Esophagus muscularis mucosa (tissue), 4 donors: ENCODE results near the gene DGCR6L. TPM values are rescaled to one million over a fixed set of nuclear protein-coding genes. Genes with fewer than 3 reads are reported as not detected.
"Not testable (repeated sequence)": the region's sequence is repeated elsewhere in the genome, so short reads cannot be mapped to it uniquely, and the experiment has no call there.

Experiments
- DNase-seq: peaks from one replicate; pipeline ENCODE4 v3.0.0-alpha.2; 2017; ENCODE audit errors: extremely low spot score
- H3K27ac ChIP-seq, 4 donors: fragments of 200-600 bp; sonication (generic); replicated peaks in 1 of 4; 1 replicate in 3 of 4; 2 replicates in 1 of 4; pipeline ENCODE4 v1.5.1; 2016 to 2019; ENCODE audit warnings: mild to moderate bottlenecking in 1 of 4
- H3K27me3 ChIP-seq, 4 donors: fragments of 200-600 bp; sonication (generic); one replicate each; pipeline versions ENCODE4 v1.5.1 to v1.6.0; 2016 to 2019
- H3K36me3 ChIP-seq, 4 donors: fragments of 200-600 bp; sonication (generic); one replicate each; pipeline ENCODE4 v1.5.1; 2016 to 2019
- H3K4me1 ChIP-seq, 4 donors: fragments of 200-600 bp; sonication (generic); one replicate each; pipeline ENCODE4 v1.5.1; 2016 to 2019
- H3K4me3 ChIP-seq, 4 donors: fragments of 200-600 bp; sonication (generic); 1 replicate in 2 of 4; 2 replicates in 2 of 4; pipeline ENCODE4 v1.5.1; 2016 to 2019; ENCODE audit warnings: mild to moderate bottlenecking in 4 of 4, moderate library complexity in 1 of 4
- H3K9me3 ChIP-seq, 4 donors: fragments of 200-600 bp; sonication (generic); 1 replicate in 3 of 4; 2 replicates in 1 of 4; pipeline ENCODE4 v1.5.1; 2016 to 2019
- EP300 ChIP-seq: sonication (generic); formaldehyde crosslinking; IDR thresholded peaks from one replicate; pipeline ENCODE4 v1.6.1; 2017; ENCODE audit warnings: antibody characterized with exemption
- POLR2A ChIP-seq: fragments of 450-650 bp; IDR thresholded peaks from one replicate; pipeline ENCODE4 v1.6.1; 2017; ENCODE audit warnings: antibody characterized with exemption, moderate library complexity, mild to moderate bottlenecking, low read depth
- POLR2AphosphoS5 ChIP-seq, 2 donors: sonication (generic); formaldehyde crosslinking; IDR thresholded peaks; one replicate each; pipeline ENCODE4 v1.6.1; 2017; ENCODE audit warnings: antibody characterized with exemption in 2 of 2
- WGBS: methylation state at CpG from one replicate; pipeline ENCODE4 v1.1.5; 2018; 5-methylcytosine and 5-hydroxymethylcytosine counted together
- intact Hi-C: fragments of 100-400 bp; cut with DNase I; formaldehyde crosslinking; loops from one replicate; pipeline ENCODE4 v1.15.1; 2023
- total RNA-seq, 4 donors: library from RNA; depleted of rRNA; stranded (reverse); fragments of >200 nt; gene quantifications; one replicate each; pipeline versions ENCODE4 v1.1.0 to v1.2.1, GENCODE V29; 2016
- TF ChIP-seq, protein P1 (sequence below), 3 experiments: fragments of 200-600 bp in 2 of 3; fragments of 450-650 bp in 1 of 3; sonication (generic) in 2 of 3; IDR thresholded peaks; one replicate each; pipeline ENCODE4 v1.5.1; 2017 to 2019; ENCODE audit warnings: antibody characterized with exemption in 3 of 3, mild to moderate bottlenecking in 2 of 3, moderate library complexity in 1 of 3

DGCR6L gene
- total RNA-seq, 4 donors from 2014 or later = 41.5 to 73.0 (median 52.9) TPM

DNA sequence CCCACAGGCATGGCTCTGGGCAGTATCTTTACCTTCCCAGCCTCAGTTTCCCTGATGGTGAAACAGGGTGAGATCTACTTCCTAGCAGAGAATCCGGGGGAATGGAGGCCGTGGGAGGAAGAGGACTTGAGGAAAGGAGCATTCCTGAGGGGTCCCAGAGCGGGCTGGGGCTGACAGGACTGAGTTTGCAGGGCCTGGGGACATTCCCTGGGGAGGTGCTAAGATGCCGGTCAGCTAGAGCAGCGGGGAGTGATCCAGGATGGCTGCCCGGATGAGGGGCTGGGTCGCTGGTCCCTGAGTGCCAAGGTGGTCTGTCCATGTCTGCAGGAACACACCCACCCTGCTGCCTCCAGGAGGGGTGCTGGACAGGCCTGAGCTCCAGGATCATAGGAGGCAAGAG lies 43.4 kb downstream of the DGCR6L start:
- intact Hi-C loops = no loop called here

GRCh38 chr22:20275836-20276235 lies 44.0 kb downstream of the DGCR6L start:
- Histone ChIP-seq H3K9me3 (no peaks in the 10 kb centered on the region), H3K4me3 (no peak overlapping the region), H3K4me1 (no peaks in the 10 kb centered on the region), H3K27me3 (no peaks in the 10 kb centered on the region), H3K36me3 (no peaks in the 10 kb centered on the region), H3K27ac (no peak overlapping the region)
- WGBS = 95% methylated on average over 13 of the region's 13 CpGs
- DNase-seq = no peak
- intact Hi-C loops = no loop called here
- TF ChIP-seq EP300 (no peak), POLR2A (no peak), POLR2AphosphoS5 (IDR thresholded peaks at IDR 0.05) (no peak)
- TF ChIP-seq, protein P1, sequence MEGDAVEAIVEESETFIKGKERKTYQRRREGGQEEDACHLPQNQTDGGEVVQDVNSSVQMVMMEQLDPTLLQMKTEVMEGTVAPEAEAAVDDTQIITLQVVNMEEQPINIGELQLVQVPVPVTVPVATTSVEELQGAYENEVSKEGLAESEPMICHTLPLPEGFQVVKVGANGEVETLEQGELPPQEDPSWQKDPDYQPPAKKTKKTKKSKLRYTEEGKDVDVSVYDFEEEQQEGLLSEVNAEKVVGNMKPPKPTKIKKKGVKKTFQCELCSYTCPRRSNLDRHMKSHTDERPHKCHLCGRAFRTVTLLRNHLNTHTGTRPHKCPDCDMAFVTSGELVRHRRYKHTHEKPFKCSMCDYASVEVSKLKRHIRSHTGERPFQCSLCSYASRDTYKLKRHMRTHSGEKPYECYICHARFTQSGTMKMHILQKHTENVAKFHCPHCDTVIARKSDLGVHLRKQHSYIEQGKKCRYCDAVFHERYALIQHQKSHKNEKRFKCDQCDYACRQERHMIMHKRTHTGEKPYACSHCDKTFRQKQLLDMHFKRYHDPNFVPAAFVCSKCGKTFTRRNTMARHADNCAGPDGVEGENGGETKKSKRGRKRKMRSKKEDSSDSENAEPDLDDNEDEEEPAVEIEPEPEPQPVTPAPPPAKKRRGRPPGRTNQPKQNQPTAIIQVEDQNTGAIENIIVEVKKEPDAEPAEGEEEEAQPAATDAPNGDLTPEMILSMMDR (IDR thresholded peaks at IDR 0.05) = no peak

More for the DNA sequence above, 43.4 kb downstream of the DGCR6L start:
- no peak overlapping the region for H3K27ac ChIP-seq
- WGBS = 81% methylated on average over 7 of the region's 7 CpGs
- DNase-seq = no peak
- H3K9me3 ChIP-seq = no peaks in the 10 kb centered on the region
- H3K27me3 ChIP-seq = no peaks in the 10 kb centered on the region
- no peak overlapping the region for H3K4me3 ChIP-seq
- no peaks in the 10 kb centered on the region for H3K36me3 ChIP-seq
- H3K4me1 ChIP-seq = no peaks in the 10 kb centered on the region
- TF ChIP-seq POLR2A (no peak), EP300 (no peak), POLR2AphosphoS5 (IDR thresholded peaks at IDR 0.05) (no peak)
- TF ChIP-seq, protein P1 (IDR thresholded peaks at IDR 0.05) = no peak

GRCh38 chr22:20275325-20275724 lies 44.5 kb downstream of the DGCR6L start:
- H3K36me3 ChIP-seq, intact Hi-C loops, H3K27me3 ChIP-seq, H3K9me3 ChIP-seq, H3K4me1 ChIP-seq, H3K27ac ChIP-seq, DNase-seq, H3K4me3 ChIP-seq: not testable (repeated sequence)
- 92% methylated on average over 7 of the region's 7 CpGs for WGBS

DNA sequence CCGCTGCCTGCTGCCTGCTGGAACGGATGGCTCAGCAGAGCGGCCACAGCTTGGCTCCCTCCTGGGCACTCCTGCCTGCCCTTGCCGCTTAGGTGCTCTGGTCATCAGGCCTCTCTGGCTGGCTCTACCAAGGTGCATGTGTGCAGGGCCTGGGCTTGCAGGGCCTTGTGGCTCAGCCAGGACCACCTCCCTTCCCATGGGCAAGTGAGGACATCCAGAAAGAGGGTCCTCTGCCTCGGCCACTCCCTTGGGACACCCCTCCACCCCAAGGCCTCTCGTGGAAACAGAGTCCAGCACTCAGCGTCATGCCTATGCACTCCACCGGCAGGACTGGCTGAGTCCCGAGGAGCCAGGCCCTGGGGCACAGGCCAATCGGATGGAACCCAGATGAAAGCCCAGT lies 45.5 kb downstream of the DGCR6L start:
- H3K27ac ChIP-seq, H3K9me3 ChIP-seq, intact Hi-C loops, H3K27me3 ChIP-seq, H3K4me1 ChIP-seq, H3K4me3 ChIP-seq, H3K36me3 ChIP-seq, DNase-seq: not testable (repeated sequence)
- no CpG with 5 or more reads among the region's 10 CpGs for WGBS

- Histone ChIP-seq H3K27ac (no peak overlapping the region), H3K4me1 (peaks cover 0 to under 1% (median under 1%) of the 10 kb centered on the region in 4 donors), H3K9me3 (no peaks in the 10 kb centered on the region), H3K4me3 (no peak overlapping the region), H3K36me3 (no peaks in the 10 kb centered on the region), H3K27me3 (peaks cover 0 to 4% (median 0%) of the 10 kb centered on the region in 4 donors)
- intact Hi-C loops = no loop called here
- DNase-seq = no peak
- 59% methylated on average over 7 of the region's 12 CpGs for whole genome bisulfite sequencing
- TF ChIP-seq POLR2A (no peak), EP300 (no peak), POLR2AphosphoS5 (IDR thresholded peaks at IDR 0.05) (no peak)
- TF ChIP-seq, protein P1 (IDR thresholded peaks at IDR 0.05) = no peak
Measured at GRCh38 chr22:20273758-20274181, 46.1 kb downstream of the DGCR6L start.

DNA sequence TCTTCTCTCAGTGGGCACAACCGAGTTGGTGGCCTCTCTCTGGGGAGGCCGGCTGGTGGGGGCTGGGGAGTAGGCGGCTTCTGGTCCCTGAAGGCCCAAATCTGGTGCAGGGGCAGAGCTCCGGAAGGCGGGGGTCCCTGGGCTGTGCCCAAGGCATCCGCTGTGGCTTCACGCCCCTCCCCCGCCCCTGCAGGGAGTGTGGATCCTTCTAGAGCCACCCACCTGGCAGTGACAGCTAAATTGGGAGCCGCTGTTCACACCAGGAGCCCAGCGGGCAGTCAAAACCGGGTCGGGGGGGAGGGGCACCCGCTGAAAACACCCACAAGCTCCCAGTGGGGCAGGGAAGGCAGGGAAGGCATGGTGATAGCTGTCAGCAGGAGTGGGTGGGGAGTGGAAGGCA lies 47.2 kb downstream of the DGCR6L start:
- peaks cover 4 to 9% (median 8%) of the 10 kb centered on the region in 4 donors for H3K4me1 ChIP-seq
- no peaks in the 10 kb centered on the region for H3K36me3 ChIP-seq
- H3K27me3 ChIP-seq = peaks cover 0 to 6% (median 0%) of the 10 kb centered on the region in 4 donors
- 69% methylated on average over 8 of the region's 13 CpGs for WGBS
- no peak overlapping the region for H3K27ac ChIP-seq
- intact Hi-C loops = no loop called here
- no peak for DNase-seq
- H3K9me3 ChIP-seq = no peaks in the 10 kb centered on the region
- TF ChIP-seq POLR2AphosphoS5 (IDR thresholded peaks at IDR 0.05) = no peak
- TF ChIP-seq EP300 = no peak
- TF ChIP-seq, protein P1 (IDR thresholded peaks at IDR 0.05) = no peak
- no peak for TF ChIP-seq POLR2A
- H3K4me3 ChIP-seq = no peak overlapping the region
